Measurements from ENCODE around the gene SDHA. TPM values are rescaled to one million over a fixed set of nuclear protein-coding genes. Genes with fewer than 3 reads are reported as not detected.

SDHA gene
- total and polyA plus RNA-seq, 2 of the 8 experiments (the other 6 are each of a cell fraction or from before 2014, with no cell fraction given): 59.7 to 87.3 TPM

- Histone ChIP-seq H3K23ac (ENCODE audit: insufficient read length) (no peak overlapping the region), H2BK12ac (ENCODE audit: low read depth, low read length) (no peak overlapping the region), H3K56ac (replicated peaks; ENCODE audit: insufficient read length, low read depth, low read length) (no peak overlapping the region), H4K5ac (ENCODE audit: insufficient read length, low read depth, low read length) (no peak overlapping the region), H2AFZ (ENCODE audit: low read length) (no peak overlapping the region), H3K18ac (ENCODE audit: extremely low read depth, low read length) (no peak overlapping the region), H4K20me1 (replicated peaks in 1 of 2; ENCODE audit: control insufficient read depth in 1 of 2, insufficient read depth in 2 of 2, low read length in 2 of 2) (peaks cover 0 to 3% of the 10 kb centered on the region in 2 experiments), H3K79me1 (ENCODE audit: low read depth, low read length) (no peaks in the 10 kb centered on the region), H2BK5ac (ENCODE audit: low read depth, low read length) (no peak overlapping the region; the same call in 1 of the 2 replicates), H3K36me3 (ENCODE audit: control insufficient read depth in 2 of 4, insufficient read depth in 4 of 4, low read length in 3 of 4) (peaks cover 9 to 29% (median 13%) of the 10 kb centered on the region in 4 experiments; a peak in 6 of 8 replicates), H3K14ac (ENCODE audit: insufficient read length) (no peak overlapping the region), H3K4me1 (replicated peaks in 1 of 4; ENCODE audit: control insufficient read depth in 3 of 4, insufficient read depth in 4 of 4, low read length in 3 of 4) (no peaks in the 10 kb centered on the region), H3K27ac (ENCODE audit: low read depth, low read length) (no peak overlapping the region), H3K79me2 (ENCODE audit: control insufficient read depth in 1 of 2, insufficient read depth in 2 of 2, low read length in 2 of 2) (no peaks in the 10 kb centered on the region), H3K9ac (replicated peaks in 1 of 4; ENCODE audit: extremely low read depth in 1 of 4, low read depth in 3 of 4, low read length in 3 of 4) (no peak overlapping the region), H2BK120ac (replicated peaks; ENCODE audit: low read depth, low read length) (no peak overlapping the region), H3K23me2 (ENCODE audit: low read depth, low read length) (no peaks in the 10 kb centered on the region), H2BK15ac (ENCODE audit: low read length) (no peak overlapping the region), H4K8ac (ENCODE audit: extremely low read depth, insufficient read depth, low read length) (no peak overlapping the region), H4K91ac (replicated peaks; ENCODE audit: insufficient read length, low read length) (no peak overlapping the region), H3K4me2 (ENCODE audit: insufficient read depth in 1 of 2, low read depth in 2 of 2, low read length in 2 of 2) (no peak overlapping the region), H2BK20ac (ENCODE audit: low read length) (no peak overlapping the region), H2AK5ac (ENCODE audit: low read depth, low read length) (no peak overlapping the region), H3K4ac (replicated peaks; ENCODE audit: insufficient read length, low read depth, low read length) (no peak overlapping the region), H3K4me3 (ENCODE audit: extremely low read depth in 1 of 4, insufficient read depth in 2 of 4, low read depth in 3 of 4, low read length in 4 of 4) (no peak overlapping the region), H3K27me3 (replicated peaks in 1 of 4; ENCODE audit: control insufficient read depth in 3 of 4, extremely low read depth in 1 of 4, insufficient read depth in 3 of 4, low read length in 3 of 4) (no peaks in the 10 kb centered on the region), H3K9me3 (ENCODE audit: insufficient read depth in 2 of 2, low read depth in 1 of 2, low read length in 1 of 2) (no peaks in the 10 kb centered on the region)
- DNase-seq (ENCODE audit: low read depth in 1 of 2, low spot score in 2 of 2) (no peak), FAIRE-seq (no peak)
- 98% methylated on average over 20 of the region's 22 CpGs; no CpG with 5 or more reads in 1 of the 2 experiments for WGBS, 2 experiments (ENCODE audit: extremely low coverage in 1 of 2, insufficient coverage in 1 of 2, insufficient read length in 1 of 2, insufficient replicate concordance in 2 of 2, low coverage in 1 of 2, low lambda C conversion rate in 2 of 2, missing lambda C conversion rate in 1 of 2)
- CTCF ChIA-PET (ENCODE audit: partially characterized antibody): interaction anchor here (1.6 kb wide), 1 partner anchor 10 kb away, joined by 3 read pairs; the partner anchor contains the start of gene LRRC14B
- POLR2A ChIA-PET (ENCODE audit: partially characterized antibody): interaction anchor here (0.7 kb wide), 1 partner anchor 11 kb away, joined by 3 read pairs; no protein-coding TSS in a partner anchor
- TF ChIP-seq POU5F1 (IDR thresholded peaks at IDR 0.05; ENCODE audit: low read depth, low read length) (no peak), POLR2A (IDR thresholded peaks at IDR 0.05; ENCODE audit: control extremely low read depth in 1 of 2, low read depth in 2 of 2, low read length in 2 of 2) (no peak), CEBPB (IDR thresholded peaks at IDR 0.05; ENCODE audit: low read depth, low read length) (no peak), RNF2 (IDR thresholded peaks at IDR 0.05; ENCODE audit: borderline replicate concordance, low read depth, low read length, missing control alignments, poor library complexity, severe bottlenecking) (no peak)
These were observed 36.6 kb upstream of the SDHA start for GRCh38 chr5:181566-181965.
